K562 (cell line): ENCODE measurements around the gene AGBL1. TPM values are rescaled to one million over a fixed set of nuclear protein-coding genes. Genes with fewer than 3 reads are reported as not detected.

ENCODE experiments used
- CBFB ChIP-seq: sonication (generic); formaldehyde crosslinking; IDR thresholded peaks from 2 replicates; pipeline ENCODE4 v1.4.0; 2020; ENCODE audit warnings: mild to moderate bottlenecking, missing genetic modification reagents
- CREB1 ChIP-seq, 2 experiments: sonication (generic) in 1 of 2; formaldehyde crosslinking in 1 of 2; IDR thresholded peaks; 2 replicates each; pipeline versions ENCODE4 v1.6.1 to v1.8.0; 2012 to 2022; ENCODE audit warnings: inconsistent platforms in 1 of 2, mild to moderate bottlenecking in 1 of 2, missing genetic modification reagents in 1 of 2, moderate library complexity in 1 of 2
- FOS ChIP-seq: IDR thresholded peaks from 3 replicates; pipeline ENCODE4 v1.6.1; 2011; ENCODE audit not compliant: insufficient read length; ENCODE audit errors: extremely low read depth
- MAFK ChIP-seq: IDR thresholded peaks from 2 replicates; pipeline ENCODE4 v1.6.1; 2011; ENCODE audit warnings: low read length, improper control_type of control experiment
- NRF1 ChIP-seq, 2 experiments: fragments of 450-650 bp; IDR thresholded peaks in 1 of 2; conservative IDR thresholded peaks in 1 of 2; 2 replicates each; pipeline ENCODE4 v1.6.1; 2014; ENCODE audit warnings: mild to moderate bottlenecking in 2 of 2
- POLR2AphosphoS5 ChIP-seq: IDR thresholded peaks from 2 replicates; pipeline ENCODE4 v1.6.1; 2011; ENCODE audit warnings: mild to moderate bottlenecking, low read depth, low read length, moderate library complexity; ENCODE audit not compliant: control insufficient read depth, insufficient read depth
- PTRF ChIP-seq: fragments of 450-650 bp; IDR thresholded peaks from 2 replicates; pipeline ENCODE4 v1.6.1; 2016; ENCODE audit warnings: mild to moderate bottlenecking, missing genetic modification characterization, missing compliant biosample characterization
- ZNF184 ChIP-seq: sonication (generic); formaldehyde crosslinking; IDR thresholded peaks from 2 replicates; pipeline ENCODE4 v1.5.0; 2020; ENCODE audit warnings: missing genetic modification reagents
- polyA plus RNA-seq, 8 experiments: library from polyadenylated mRNA; depleted of rRNA in 4 of 8; stranded (reverse) in 5 of 8; unstranded in 3 of 8; fragments of >200 nt; fragmentation: Nextera tagmentation in 2 of 8; fragmentation: Illumina TruSeq in 1 of 8; extraction: Ambion mirVana in 2 of 8; extraction: Trizol in 1 of 8; gene quantifications; 2 replicates each; pipeline versions ENCODE4 v1.2.1 to v1.2.3, GENCODE V29; 2011 to 2014; ENCODE audit warnings: inconsistent platforms in 1 of 8, missing spikeins in 1 of 8
- total RNA-seq, 7 experiments: library from RNA; depleted of rRNA in 6 of 7; stranded (reverse); fragments of >200 nt in 6 of 7; fragmentation: Illumina TruSeq in 2 of 7; extraction: Trizol in 2 of 7; gene quantifications; 2 replicates each; pipeline versions ENCODE4 v1.2.1 to v1.2.3, GENCODE V29; 2011 to 2021; ENCODE audit warnings: low replicate concordance in 1 of 7
- TF ChIP-seq, protein P1 (sequence below), 2 experiments: fragments of 450-650 bp; formaldehyde crosslinking in 1 of 2; IDR thresholded peaks; 2 replicates each; pipeline versions ENCODE4 v1.4.0 to v1.6.1; 2014 to 2020; ENCODE audit warnings: mild to moderate bottlenecking in 2 of 2, borderline replicate concordance in 1 of 2, low read depth in 1 of 2
- TF ChIP-seq, protein P2 (sequence below), 2 experiments: fragments of 450-650 bp; conservative IDR thresholded peaks; 2 replicates each; pipeline ENCODE4 v1.6.1; 2017; ENCODE audit warnings: mild to moderate bottlenecking in 2 of 2, moderate library complexity in 2 of 2

Gene AGBL1
- total and polyA plus RNA-seq, 9 of the 15 experiments (the other 6 are each of a cell fraction or from before 2014, with no cell fraction given): not detected

DNA sequence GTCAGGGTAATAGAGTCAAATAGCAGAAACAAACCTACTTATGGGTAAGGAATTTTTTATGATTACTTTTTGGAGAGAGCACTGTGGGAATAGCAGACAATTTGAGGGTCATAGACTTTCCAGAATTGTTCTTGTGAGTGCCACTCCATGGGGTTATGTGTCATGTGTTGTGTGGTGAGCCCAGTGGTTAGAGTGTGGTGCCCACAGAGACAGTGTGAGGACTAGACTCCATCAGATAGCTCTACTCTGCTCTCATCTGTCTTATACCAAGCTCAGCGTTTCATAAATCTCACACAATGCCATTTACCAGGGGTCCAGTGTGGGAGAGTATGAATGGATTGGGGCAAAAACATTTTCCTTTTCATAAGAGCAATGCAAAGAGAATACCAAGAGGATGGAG is 188.9 kb downstream of the AGBL1 start (continued):
- TF ChIP-seq, protein P1, sequence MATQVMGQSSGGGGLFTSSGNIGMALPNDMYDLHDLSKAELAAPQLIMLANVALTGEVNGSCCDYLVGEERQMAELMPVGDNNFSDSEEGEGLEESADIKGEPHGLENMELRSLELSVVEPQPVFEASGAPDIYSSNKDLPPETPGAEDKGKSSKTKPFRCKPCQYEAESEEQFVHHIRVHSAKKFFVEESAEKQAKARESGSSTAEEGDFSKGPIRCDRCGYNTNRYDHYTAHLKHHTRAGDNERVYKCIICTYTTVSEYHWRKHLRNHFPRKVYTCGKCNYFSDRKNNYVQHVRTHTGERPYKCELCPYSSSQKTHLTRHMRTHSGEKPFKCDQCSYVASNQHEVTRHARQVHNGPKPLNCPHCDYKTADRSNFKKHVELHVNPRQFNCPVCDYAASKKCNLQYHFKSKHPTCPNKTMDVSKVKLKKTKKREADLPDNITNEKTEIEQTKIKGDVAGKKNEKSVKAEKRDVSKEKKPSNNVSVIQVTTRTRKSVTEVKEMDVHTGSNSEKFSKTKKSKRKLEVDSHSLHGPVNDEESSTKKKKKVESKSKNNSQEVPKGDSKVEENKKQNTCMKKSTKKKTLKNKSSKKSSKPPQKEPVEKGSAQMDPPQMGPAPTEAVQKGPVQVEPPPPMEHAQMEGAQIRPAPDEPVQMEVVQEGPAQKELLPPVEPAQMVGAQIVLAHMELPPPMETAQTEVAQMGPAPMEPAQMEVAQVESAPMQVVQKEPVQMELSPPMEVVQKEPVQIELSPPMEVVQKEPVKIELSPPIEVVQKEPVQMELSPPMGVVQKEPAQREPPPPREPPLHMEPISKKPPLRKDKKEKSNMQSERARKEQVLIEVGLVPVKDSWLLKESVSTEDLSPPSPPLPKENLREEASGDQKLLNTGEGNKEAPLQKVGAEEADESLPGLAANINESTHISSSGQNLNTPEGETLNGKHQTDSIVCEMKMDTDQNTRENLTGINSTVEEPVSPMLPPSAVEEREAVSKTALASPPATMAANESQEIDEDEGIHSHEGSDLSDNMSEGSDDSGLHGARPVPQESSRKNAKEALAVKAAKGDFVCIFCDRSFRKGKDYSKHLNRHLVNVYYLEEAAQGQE (IDR thresholded peaks at IDR 0.05; ENCODE audit: borderline replicate concordance): no peak
- TF ChIP-seq, protein P1 (CRISPR knock-in tag; IDR thresholded peaks at IDR 0.05; ENCODE audit: low read depth): no peak
- TF ChIP-seq CBFB (no peak), PTRF (tag) (no peak), POLR2AphosphoS5 (no peak), FOS (no peak), ZNF184 (CRISPR knock-in tag) (no peak), MAFK (no peak), NRF1 (conservative IDR thresholded peaks at IDR 0.05 in 1 of 2, IDR thresholded peaks at IDR 0.05 in 1 of 2) (no peak), CREB1 (IDR thresholded peaks at IDR 0.05) (no peak), CREB1 (CRISPR knock-in tag; IDR thresholded peaks at IDR 0.05) (no peak)
- TF ChIP-seq, protein P2, sequence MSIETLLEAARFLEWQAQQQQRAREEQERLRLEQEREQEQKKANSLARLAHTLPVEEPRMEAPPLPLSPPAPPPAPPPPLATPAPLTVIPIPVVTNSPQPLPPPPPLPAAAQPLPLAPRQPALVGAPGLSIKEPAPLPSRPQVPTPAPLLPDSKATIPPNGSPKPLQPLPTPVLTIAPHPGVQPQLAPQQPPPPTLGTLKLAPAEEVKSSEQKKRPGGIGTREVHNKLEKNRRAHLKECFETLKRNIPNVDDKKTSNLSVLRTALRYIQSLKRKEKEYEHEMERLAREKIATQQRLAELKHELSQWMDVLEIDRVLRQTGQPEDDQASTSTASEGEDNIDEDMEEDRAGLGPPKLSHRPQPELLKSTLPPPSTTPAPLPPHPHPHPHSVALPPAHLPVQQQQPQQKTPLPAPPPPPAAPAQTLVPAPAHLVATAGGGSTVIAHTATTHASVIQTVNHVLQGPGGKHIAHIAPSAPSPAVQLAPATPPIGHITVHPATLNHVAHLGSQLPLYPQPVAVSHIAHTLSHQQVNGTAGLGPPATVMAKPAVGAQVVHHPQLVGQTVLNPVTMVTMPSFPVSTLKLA (conservative IDR thresholded peaks at IDR 0.05): no peak
